GM19468 (cell line): ENCODE measurements around the gene STMN3.
"Not testable (repeated sequence)": the region's sequence is repeated elsewhere in the genome, so short reads cannot be mapped to it uniquely, and the experiment has no call there.

ENCODE experiments used
- ATAC-seq: cut with Tn5 transposase; IDR thresholded peaks from one replicate; pipeline ENCODE4 v1.9.1; 2021; ENCODE audit warnings: mild to moderate bottlenecking, moderate library complexity, moderate number of reproducible peaks; ENCODE audit not compliant: unreplicated experiment; ENCODE audit errors: extremely low read depth

The STMN3 gene

GRCh38 chr20:63619086-63619485 is 34.1 kb downstream of the STMN3 start:
- no peak for ATAC-seq

- ATAC-seq = no peak
Measured at GRCh38 chr20:63618291-63618980, 34.8 kb downstream of the STMN3 start.

- no peak for ATAC-seq
Measured at GRCh38 chr20:63617876-63618265, 35.4 kb downstream of the STMN3 start.

GRCh38 chr20:63617092-63617875 is 35.9 kb downstream of the STMN3 start:
- no peak for ATAC-seq

- ATAC-seq = not testable (repeated sequence)
Measured at GRCh38 chr20:63613863-63614594, 39.2 kb downstream of the STMN3 start.

- ATAC-seq = no peak
Measured at GRCh38 chr20:63612276-63612931, 40.8 kb downstream of the STMN3 start.

GRCh38 chr20:63611646-63612045 is 41.6 kb downstream of the STMN3 start:
- no peak for ATAC-seq

GRCh38 chr20:63610581-63611435 is 42.4 kb downstream of the STMN3 start:
- ATAC-seq = no peak

GRCh38 chr20:63606686-63607085 is 46.5 kb downstream of the STMN3 start:
- no peak for ATAC-seq

GRCh38 chr20:63602321-63602720 is 50.9 kb downstream of the STMN3 start:
- ATAC-seq = no peak

- not testable (repeated sequence) for ATAC-seq
Measured at GRCh38 chr20:63601679-63602078, 51.5 kb downstream of the STMN3 start.

GRCh38 chr20:63599396-63600050 is 53.7 kb downstream of the STMN3 start:
- no peak for ATAC-seq

GRCh38 chr20:63598479-63599395 is 54.5 kb downstream of the STMN3 start:
- no peak for ATAC-seq

GRCh38 chr20:63597651-63598478 is 55.4 kb downstream of the STMN3 start:
- no peak for ATAC-seq

- ATAC-seq = no peak
Measured at GRCh38 chr20:63596423-63596822, 56.8 kb downstream of the STMN3 start.

GRCh38 chr20:63595416-63596127 is 57.7 kb downstream of the STMN3 start:
- no peak for ATAC-seq
